Mesothelial cell of epicardium (in vitro differentiated cells): ENCODE results near the gene SUN1. TPM values are rescaled to one million over a fixed set of nuclear protein-coding genes. Genes with fewer than 3 reads are reported as not detected.

Experiments
- DNase-seq, 2 experiments: peaks; one replicate each; pipeline ENCODE4 v3.0.0; 2021; ENCODE audit warnings: low spot score in 2 of 2; ENCODE audit not compliant: unreplicated experiment in 2 of 2
- H3K27ac Mint-ChIP-seq: 2 replicates; pipeline ENCODE4 v1.8.0; 2021; ENCODE audit warnings: mixed read lengths
- H3K27me3 Mint-ChIP-seq: 2 replicates; pipeline ENCODE4 v1.8.0; 2021; ENCODE audit warnings: low read depth, mixed read lengths
- H3K36me3 Mint-ChIP-seq: 2 replicates; pipeline ENCODE4 v1.8.0; 2021; ENCODE audit warnings: mixed read lengths
- H3K4me1 Mint-ChIP-seq: 2 replicates; pipeline ENCODE4 v1.8.0; 2021; ENCODE audit warnings: mixed read lengths
- H3K4me3 Mint-ChIP-seq: 2 replicates; pipeline ENCODE4 v1.8.0; 2021; ENCODE audit warnings: mild to moderate bottlenecking, moderate library complexity, mixed read lengths
- H3K9me3 Mint-ChIP-seq: 2 replicates; pipeline ENCODE4 v1.8.0; 2021; ENCODE audit warnings: mixed read lengths
- CTCF ChIP-seq: fragments of 200-600 bp; sonication (generic); IDR thresholded peaks from one replicate; pipeline ENCODE4 v1.5.0; 2021; ENCODE audit warnings: antibody characterized with exemption; ENCODE audit not compliant: unreplicated experiment
- total RNA-seq: library from RNA; stranded (reverse); gene quantifications from 3 replicates; pipeline ENCODE4 v1.2.1, GENCODE V29; 2021

The SUN1 gene
- total RNA-seq, 1 donor from 2014 or later: 201 TPM

- Mint-ChIP-seq H3K27ac (no peak overlapping the region), H3K4me1 (no peaks in the 10 kb centered on the region), H3K27me3 (no peaks in the 10 kb centered on the region), H3K9me3 (no peaks in the 10 kb centered on the region), H3K4me3 (no peak overlapping the region), H3K36me3 (peaks cover 6% of the 10 kb centered on the region)
- DNase-seq: no peak
- TF ChIP-seq CTCF: no peak
Measured at GRCh38 chr7:885261-885892, 53.1 kb downstream of the SUN1 start.

- H3K4me1 Mint-ChIP-seq: no peaks in the 10 kb centered on the region
- H3K27ac Mint-ChIP-seq: no peak overlapping the region
- H3K4me3 Mint-ChIP-seq: no peak overlapping the region
- no peak for TF ChIP-seq CTCF
- peaks cover 8% of the 10 kb centered on the region for H3K36me3 Mint-ChIP-seq
- no peaks in the 10 kb centered on the region for H3K27me3 Mint-ChIP-seq
- no peak for DNase-seq
- no peaks in the 10 kb centered on the region for H3K9me3 Mint-ChIP-seq
Measured at GRCh38 chr7:885893-886625, 53.8 kb downstream of the SUN1 start.

GRCh38 chr7:886626-887487, 54.6 kb downstream of the SUN1 start:
- DNase-seq: no peak
- no peak for TF ChIP-seq CTCF
- no peak overlapping the region for H3K27ac Mint-ChIP-seq
- no peak overlapping the region for H3K4me3 Mint-ChIP-seq
- no peaks in the 10 kb centered on the region for H3K4me1 Mint-ChIP-seq
- no peaks in the 10 kb centered on the region for H3K27me3 Mint-ChIP-seq
- H3K36me3 Mint-ChIP-seq: peaks cover 9% of the 10 kb centered on the region
- H3K9me3 Mint-ChIP-seq: no peaks in the 10 kb centered on the region

- no peak for TF ChIP-seq CTCF
- peaks cover 14% of the 10 kb centered on the region for H3K36me3 Mint-ChIP-seq
- no peaks in the 10 kb centered on the region for H3K4me1 Mint-ChIP-seq
- H3K9me3 Mint-ChIP-seq: no peaks in the 10 kb centered on the region
- H3K27me3 Mint-ChIP-seq: no peaks in the 10 kb centered on the region
- H3K27ac Mint-ChIP-seq: no peak overlapping the region
- H3K4me3 Mint-ChIP-seq: no peak overlapping the region
- no peak for DNase-seq
Measured at GRCh38 chr7:887488-887820, 55.2 kb downstream of the SUN1 start.

- Mint-ChIP-seq H3K9me3 (no peaks in the 10 kb centered on the region), H3K36me3 (peaks cover 21% of the 10 kb centered on the region), H3K4me3 (no peak overlapping the region), H3K27me3 (no peaks in the 10 kb centered on the region), H3K27ac (no peak overlapping the region), H3K4me1 (no peaks in the 10 kb centered on the region)
- TF ChIP-seq CTCF: no peak
- DNase-seq: no peak
Measured at GRCh38 chr7:888081-889024, 56.1 kb downstream of the SUN1 start.
